GM20431 (cell line): Measurements from ENCODE around the gene THBS1.

Source experiments
- in situ Hi-C: fragments of 300-500 bp; cut with MseI, MboI; formaldehyde crosslinking; loops from one replicate; pipeline ENCODE4 v1.15.0; 2020; ENCODE audit warnings: low sequenced_read_pairs; ENCODE audit not compliant: unreplicated experiment

The THBS1 gene

DNA sequence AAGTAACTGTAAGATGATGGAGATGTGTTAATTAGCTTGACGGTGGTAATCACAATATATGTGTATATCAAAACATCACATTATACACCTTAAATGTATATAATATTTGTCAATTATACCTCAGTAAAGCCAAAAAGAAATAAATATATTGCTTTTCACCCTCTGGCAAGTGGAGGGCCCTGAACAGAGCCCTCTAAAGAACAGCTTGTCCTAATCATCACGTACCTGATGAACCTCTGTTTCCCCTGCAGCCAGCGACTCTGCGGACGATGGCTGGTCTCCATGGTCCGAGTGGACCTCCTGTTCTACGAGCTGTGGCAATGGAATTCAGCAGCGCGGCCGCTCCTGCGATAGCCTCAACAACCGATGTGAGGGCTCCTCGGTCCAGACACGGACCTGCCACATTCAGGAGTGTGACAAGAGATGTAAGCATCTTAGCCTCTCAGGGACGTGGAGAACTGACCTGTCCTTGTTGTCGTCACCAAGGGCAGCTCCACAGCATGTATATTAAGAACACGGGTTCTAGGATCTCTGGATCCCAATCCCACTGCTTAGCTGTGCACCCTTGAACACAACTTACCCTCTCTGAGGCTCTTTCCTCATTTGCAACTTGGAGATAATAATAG is 6.3 kb downstream of the THBS1 start:
- in situ Hi-C loops: loop anchor here (25.0 kb wide), 3 partner anchors 275 to 875 kb away; no protein-coding TSS in a partner anchor

GRCh38 chr15:39587731-39588530 is 7.1 kb downstream of the THBS1 start:
- in situ Hi-C loops: loop anchor here (25.0 kb wide), 3 partner anchors 276 to 876 kb away; no protein-coding TSS in a partner anchor

GRCh38 chr15:39588531-39589192 is 7.8 kb downstream of the THBS1 start:
- in situ Hi-C loops: loop anchor here (25.0 kb wide), 3 partner anchors 276 to 876 kb away; no protein-coding TSS in a partner anchor

DNA sequence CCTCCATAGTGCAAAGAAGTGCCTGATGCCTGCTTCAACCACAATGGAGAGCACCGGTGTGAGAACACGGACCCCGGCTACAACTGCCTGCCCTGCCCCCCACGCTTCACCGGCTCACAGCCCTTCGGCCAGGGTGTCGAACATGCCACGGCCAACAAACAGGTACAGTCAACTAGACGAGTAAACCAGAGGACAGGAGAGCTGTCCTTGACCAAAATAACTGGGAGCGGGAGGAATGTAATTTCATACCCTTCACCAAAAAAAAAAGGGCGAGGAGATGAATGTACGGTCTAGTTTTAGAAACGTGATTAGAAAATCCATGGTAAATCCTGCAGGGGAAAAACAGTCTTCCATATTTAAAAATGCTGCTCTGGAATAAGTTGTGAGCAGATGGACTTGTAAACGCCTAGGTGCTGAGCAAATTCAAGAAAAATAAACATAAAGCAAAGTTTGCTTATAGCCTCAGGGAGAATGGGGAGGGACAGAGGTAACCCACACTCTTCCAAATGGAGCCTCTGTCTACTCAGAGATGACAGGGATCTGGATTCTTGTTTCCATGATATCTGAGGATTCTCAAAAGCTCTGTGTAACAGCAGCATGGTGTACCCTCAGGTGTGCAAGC is 8.4 kb downstream of the THBS1 start:
- in situ Hi-C loops: loop anchor here (25.0 kb wide), 3 partner anchors 277 to 877 kb away; no protein-coding TSS in a partner anchor

- in situ Hi-C loops: loop anchor here (25.0 kb wide), 3 partner anchors 278 to 878 kb away; no protein-coding TSS in a partner anchor
Observed at GRCh38 chr15:39589815-39590644, 9.2 kb downstream of the THBS1 start.

DNA sequence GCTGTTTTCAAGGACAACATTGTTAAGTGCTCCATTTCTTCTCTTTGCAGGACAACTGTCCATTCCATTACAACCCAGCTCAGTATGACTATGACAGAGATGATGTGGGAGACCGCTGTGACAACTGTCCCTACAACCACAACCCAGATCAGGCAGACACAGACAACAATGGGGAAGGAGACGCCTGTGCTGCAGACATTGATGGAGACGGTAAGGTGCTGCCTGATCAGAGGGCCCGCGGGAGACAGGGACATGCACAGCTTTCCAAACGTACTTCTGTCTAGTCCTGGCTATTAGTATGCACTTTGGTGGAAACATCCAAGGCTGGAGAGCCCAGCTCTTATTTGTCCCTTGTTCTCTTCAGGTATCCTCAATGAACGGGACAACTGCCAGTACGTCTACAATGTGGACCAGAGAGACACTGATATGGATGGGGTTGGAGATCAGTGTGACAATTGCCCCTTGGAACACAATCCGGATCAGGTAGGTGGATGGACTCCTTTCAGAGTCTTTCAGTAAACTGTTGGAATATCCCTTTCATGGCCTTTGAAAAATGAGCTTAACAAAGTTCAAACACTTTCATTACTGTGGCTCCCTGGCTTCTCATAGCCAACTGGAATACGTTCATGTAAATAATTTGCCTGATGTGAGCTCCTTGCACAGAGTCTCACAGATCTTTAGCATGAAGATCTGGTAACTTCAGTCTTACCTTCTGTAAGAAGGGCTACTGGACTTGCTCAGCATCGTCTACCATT is 10.4 kb downstream of the THBS1 start:
- in situ Hi-C loops: loop anchor here (25.0 kb wide), 3 partner anchors 279 to 879 kb away; no protein-coding TSS in a partner anchor

GRCh38 chr15:39591896-39592315 is 11.0 kb downstream of the THBS1 start:
- in situ Hi-C loops: loop anchor here (25.0 kb wide), 3 partner anchors 280 to 880 kb away; no protein-coding TSS in a partner anchor

DNA sequence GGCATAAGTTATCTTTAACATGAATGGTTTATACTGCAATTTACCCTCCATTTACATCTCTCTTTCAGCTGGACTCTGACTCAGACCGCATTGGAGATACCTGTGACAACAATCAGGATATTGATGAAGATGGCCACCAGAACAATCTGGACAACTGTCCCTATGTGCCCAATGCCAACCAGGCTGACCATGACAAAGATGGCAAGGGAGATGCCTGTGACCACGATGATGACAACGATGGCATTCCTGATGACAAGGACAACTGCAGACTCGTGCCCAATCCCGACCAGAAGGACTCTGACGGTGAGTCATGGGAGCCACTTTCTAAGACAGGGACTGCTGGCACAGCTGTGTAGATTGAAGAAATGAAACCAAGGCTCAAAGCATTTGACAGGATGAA is 11.6 kb downstream of the THBS1 start:
- in situ Hi-C loops: loop anchor here (25.0 kb wide), 3 partner anchors 280 to 880 kb away; no protein-coding TSS in a partner anchor

DNA sequence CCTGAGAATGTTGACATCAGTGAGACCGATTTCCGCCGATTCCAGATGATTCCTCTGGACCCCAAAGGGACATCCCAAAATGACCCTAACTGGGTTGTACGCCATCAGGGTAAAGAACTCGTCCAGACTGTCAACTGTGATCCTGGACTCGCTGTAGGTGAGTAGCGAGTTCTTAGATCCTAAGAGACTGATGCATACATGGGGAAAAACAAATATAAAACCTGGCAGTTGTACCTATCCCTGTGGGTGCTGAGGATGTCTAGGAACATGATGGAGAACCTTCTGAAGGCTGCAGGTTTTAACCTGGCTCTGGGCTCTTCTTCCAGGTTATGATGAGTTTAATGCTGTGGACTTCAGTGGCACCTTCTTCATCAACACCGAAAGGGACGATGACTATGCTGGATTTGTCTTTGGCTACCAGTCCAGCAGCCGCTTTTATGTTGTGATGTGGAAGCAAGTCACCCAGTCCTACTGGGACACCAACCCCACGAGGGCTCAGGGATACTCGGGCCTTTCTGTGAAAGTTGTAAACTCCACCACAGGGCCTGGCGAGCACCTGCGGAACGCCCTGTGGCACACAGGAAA is 12.3 kb downstream of the THBS1 start:
- in situ Hi-C loops: loop anchor here (25.0 kb wide), 3 partner anchors 281 to 881 kb away; no protein-coding TSS in a partner anchor

- in situ Hi-C loops: loop anchor here (25.0 kb wide), 3 partner anchors 282 to 882 kb away; no protein-coding TSS in a partner anchor
Observed at GRCh38 chr15:39593656-39594445, 13.0 kb downstream of the THBS1 start.

GRCh38 chr15:39594446-39595337 is 13.8 kb downstream of the THBS1 start:
- in situ Hi-C loops: loop anchor here (25.0 kb wide), 3 partner anchors 282 to 882 kb away; no protein-coding TSS in a partner anchor

DNA sequence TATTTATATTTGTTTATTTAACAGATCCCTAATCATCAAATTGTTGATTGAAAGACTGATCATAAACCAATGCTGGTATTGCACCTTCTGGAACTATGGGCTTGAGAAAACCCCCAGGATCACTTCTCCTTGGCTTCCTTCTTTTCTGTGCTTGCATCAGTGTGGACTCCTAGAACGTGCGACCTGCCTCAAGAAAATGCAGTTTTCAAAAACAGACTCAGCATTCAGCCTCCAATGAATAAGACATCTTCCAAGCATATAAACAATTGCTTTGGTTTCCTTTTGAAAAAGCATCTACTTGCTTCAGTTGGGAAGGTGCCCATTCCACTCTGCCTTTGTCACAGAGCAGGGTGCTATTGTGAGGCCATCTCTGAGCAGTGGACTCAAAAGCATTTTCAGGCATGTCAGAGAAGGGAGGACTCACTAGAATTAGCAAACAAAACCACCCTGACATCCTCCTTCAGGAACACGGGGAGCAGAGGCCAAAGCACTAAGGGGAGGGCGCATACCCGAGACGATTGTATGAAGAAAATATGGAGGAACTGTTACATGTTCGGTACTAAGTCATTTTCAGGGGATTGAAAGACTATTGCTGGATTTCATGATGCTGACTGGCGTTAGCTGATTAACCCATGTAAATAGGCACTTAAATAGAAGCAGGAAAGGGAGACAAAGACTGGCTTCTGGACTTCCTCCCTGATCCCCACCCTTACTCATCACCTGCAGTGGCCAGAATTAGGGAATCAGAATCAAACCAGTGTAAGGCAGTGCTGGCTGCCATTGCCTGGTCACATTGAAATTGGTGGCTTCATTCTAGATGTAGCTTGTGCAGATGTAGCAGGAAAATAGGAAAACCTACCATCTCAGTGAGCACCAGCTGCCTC is 14.7 kb downstream of the THBS1 start:
- in situ Hi-C loops: loop anchor here (25.0 kb wide), 3 partner anchors 283 to 883 kb away; no protein-coding TSS in a partner anchor

- in situ Hi-C loops: loop anchor here (25.0 kb wide), 3 partner anchors 284 to 884 kb away; no protein-coding TSS in a partner anchor
Observed at GRCh38 chr15:39596358-39597051, 15.6 kb downstream of the THBS1 start.

- in situ Hi-C loops: loop anchor here (25.0 kb wide), 3 partner anchors 285 to 885 kb away; no protein-coding TSS in a partner anchor
Observed at GRCh38 chr15:39597336-39597735, 16.5 kb downstream of the THBS1 start.
